ENCODE data around the gene INAFM2.

INAFM2 gene

DNA sequence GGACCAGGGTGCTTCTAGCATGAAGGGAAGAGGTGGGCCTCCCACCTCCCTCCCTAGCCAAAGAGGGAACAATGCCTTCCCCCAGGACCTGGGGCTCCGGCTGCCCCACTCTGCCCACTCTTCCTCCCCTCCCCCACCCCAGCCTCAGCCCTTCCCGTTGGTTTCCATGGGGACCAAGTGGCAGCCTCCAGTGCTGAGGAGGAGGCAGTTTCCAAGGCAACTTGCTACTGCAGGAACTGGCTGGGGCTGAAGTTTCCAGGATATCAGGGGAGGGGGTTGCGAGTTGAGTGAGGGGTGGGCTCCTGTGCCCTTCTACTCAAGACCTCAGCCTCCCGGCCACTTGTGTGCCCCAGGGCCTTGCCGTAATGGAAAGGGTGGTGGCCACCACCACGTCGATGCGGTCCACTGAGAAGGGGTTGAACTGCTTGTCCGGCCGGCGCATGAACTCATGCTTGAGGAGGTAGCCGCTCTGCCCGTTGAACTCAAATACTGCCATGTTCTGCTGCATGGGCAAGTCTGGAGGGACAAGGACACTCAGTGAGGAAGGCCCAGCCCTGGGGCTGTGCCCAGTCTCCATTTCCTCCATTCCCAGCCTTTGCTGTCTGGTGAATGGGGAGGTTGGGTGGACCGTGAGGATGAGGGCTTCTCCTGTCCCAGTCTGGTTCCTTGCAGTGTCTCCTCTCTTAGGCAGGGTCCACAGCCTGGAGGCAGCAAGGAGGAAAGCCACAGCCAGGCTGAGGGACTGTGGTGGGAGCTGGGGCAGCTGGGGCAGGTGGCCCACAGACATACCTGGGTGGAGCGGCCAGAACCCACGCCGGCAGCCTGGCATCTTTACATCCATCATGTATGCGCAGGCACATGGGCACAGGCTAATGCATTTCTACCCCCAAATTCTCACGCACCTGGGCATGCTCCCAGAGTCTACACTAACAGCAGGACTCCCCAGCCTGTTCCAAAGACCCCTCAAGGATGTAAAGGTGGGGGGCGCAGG, 29.3 kb upstream of the INAFM2 start:
- H3K4me3 ChIP-seq (ENCODE audit: low read depth, low read length): no peak overlapping the region
- TF ChIP-seq, protein P1, sequence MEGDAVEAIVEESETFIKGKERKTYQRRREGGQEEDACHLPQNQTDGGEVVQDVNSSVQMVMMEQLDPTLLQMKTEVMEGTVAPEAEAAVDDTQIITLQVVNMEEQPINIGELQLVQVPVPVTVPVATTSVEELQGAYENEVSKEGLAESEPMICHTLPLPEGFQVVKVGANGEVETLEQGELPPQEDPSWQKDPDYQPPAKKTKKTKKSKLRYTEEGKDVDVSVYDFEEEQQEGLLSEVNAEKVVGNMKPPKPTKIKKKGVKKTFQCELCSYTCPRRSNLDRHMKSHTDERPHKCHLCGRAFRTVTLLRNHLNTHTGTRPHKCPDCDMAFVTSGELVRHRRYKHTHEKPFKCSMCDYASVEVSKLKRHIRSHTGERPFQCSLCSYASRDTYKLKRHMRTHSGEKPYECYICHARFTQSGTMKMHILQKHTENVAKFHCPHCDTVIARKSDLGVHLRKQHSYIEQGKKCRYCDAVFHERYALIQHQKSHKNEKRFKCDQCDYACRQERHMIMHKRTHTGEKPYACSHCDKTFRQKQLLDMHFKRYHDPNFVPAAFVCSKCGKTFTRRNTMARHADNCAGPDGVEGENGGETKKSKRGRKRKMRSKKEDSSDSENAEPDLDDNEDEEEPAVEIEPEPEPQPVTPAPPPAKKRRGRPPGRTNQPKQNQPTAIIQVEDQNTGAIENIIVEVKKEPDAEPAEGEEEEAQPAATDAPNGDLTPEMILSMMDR (IDR thresholded peaks at IDR 0.05; ENCODE audit: low read depth, low read length, missing control alignments): no peak
- no peak for DNase-seq (ENCODE audit: low read depth)

DNA sequence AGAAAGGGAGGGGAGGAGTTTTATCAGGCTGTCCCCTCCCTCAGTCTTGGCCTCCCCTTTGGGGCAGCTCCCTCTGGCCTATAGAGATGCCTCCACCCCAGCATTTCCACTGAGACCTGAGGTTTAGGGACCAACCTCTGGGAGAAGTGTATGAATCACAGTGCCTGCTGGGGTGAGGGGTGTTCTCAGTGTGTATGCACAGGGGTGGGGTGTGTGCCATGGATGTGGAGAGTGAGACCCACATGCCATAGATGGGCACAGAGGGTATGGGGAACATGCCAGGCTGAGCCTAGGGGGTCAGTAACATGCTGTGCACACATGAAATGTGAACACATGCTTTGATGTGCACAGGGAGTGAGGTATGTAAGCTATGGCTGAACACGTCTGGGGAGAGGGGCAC, 28.2 kb upstream of the INAFM2 start:
- TF ChIP-seq, protein P1 (IDR thresholded peaks at IDR 0.05; ENCODE audit: low read depth, low read length, missing control alignments): no peak
- no peak overlapping the region for H3K4me3 ChIP-seq (ENCODE audit: low read depth, low read length)
- DNase-seq (ENCODE audit: low read depth): no peak

DNA sequence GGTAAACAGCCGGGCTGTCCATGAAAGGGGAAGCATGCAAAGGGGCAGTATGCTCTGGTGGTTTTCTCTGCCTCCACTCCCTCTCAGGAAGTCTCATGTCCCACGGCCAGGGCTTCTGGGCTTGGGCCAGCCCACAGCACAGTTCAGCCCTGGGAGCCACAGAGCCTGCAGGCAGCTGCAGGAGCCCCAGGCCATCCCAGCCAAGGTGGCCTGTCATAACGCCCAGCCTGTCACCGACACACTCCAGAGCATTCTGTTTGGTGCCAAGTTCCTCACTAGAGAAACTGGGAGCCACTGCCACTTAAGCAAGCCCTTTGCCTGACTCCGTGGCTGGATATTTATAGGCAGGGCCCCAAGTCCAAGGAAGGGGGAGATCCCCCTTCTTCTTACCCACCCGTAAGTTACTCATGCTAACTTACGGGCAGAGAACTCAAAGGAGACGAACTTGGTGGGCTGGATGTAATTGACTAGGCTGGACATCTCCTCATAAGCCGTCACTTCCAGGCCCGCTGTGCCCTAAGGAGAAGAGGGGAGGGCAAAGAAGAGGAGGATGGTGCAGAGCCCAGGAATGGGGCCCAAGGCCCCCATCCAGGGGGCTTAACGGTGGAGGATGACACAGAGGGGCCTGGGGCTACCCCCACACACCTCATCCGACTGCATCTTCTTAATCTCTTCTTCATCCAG, 27.5 kb upstream of the INAFM2 start:
- DNase-seq (ENCODE audit: low read depth): no peak
- no peak overlapping the region for H3K4me3 ChIP-seq (ENCODE audit: low read depth, low read length)
- TF ChIP-seq, protein P1 (IDR thresholded peaks at IDR 0.05; ENCODE audit: low read depth, low read length, missing control alignments): no peak

DNA sequence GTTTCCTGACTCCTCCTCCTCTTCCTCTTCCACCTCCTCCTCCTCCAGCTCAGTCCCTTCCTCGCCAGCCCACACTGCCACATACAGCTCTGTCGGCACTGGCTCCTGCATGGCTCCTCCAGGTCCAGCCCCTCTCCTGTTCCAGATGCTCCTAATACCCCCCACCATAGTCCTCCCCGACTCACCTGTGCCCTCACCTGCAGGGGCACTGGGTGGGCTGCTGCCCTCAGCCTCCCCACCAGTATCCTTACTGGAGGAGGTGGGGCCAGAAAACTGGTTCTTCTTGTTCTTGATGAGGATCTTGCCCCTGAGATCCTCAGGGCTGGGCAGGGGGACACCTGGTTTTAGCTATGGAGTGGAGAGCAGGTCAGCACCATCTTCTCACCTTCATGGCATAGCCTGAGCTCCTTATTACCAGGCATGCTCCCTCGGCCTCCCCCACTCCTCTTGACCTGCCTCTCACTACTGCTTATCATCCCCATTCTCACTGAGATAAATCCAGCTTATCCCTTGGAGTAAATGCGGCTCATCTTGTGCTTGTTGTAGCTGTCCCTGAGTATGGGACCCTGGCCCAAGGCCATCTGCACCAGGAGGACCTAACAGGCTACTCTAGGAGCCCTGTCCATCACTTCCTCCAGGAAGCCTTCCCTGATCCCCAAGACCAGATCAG, 26.8 kb upstream of the INAFM2 start:
- TF ChIP-seq, protein P1 (IDR thresholded peaks at IDR 0.05; ENCODE audit: low read depth, low read length, missing control alignments): no peak
- DNase-seq (ENCODE audit: low read depth): no peak
- H3K4me3 ChIP-seq (ENCODE audit: low read depth, low read length): no peak overlapping the region

DNA sequence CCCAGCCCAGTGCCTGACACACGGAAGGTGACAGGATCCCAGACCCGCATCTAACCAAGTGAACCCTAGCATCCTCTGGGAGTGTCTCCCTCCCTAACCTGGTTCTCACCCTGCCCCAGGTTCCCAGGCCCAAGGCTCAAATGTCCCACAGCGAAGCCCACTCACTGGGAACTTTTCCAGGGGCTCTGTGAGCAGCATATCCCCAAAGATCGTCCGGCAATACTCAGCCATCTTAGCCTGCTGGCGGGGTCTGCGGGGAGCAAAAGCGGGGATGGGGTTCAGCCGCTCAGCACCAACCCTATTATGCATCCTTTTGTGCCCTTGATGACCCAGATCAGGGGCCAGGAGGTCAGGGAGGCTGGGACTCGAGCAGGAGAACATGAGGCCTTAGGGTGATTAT, 26.1 kb upstream of the INAFM2 start:
- no peak for DNase-seq (ENCODE audit: low read depth)
- no peak overlapping the region for H3K4me3 ChIP-seq (ENCODE audit: low read depth, low read length)
- TF ChIP-seq, protein P1 (IDR thresholded peaks at IDR 0.05; ENCODE audit: low read depth, low read length, missing control alignments): no peak

DNA sequence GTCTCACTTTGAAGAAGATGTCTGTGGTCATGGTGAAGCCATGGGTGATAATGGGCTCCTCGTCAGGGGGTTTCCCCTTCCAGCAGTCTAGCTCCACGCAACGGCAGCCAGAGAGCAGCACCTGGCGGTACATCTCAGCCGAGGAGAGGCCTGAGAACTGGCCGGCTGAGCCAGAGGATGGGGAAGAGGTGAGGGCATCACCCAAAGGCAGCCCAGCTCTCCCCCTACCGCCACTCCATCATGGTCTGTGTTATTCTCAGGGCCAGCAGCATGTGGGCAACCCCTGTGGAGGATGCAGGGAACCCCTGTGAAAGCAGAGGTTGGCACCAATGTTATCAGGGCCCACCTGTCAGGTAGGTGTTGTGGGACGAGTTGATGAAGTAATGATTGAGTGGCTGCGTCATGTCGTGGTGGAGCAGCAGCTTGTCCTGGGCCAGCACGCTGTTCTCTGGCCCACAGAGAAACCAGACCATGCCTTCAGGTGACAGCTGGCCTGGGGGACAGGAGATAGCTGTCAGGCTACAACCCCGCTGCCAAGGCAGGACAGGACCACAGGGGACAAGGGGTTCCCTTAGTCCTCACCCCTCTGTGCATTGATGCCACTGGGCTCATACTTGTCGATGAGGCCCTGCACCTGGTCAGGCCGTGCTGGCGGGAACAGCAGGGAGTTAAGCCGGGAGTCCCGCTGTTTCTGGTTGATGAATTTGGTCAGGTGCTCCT, 25.1 kb upstream of the INAFM2 start:
- no peak overlapping the region for H3K4me3 ChIP-seq (ENCODE audit: low read depth, low read length)
- DNase-seq (ENCODE audit: low read depth): no peak
- TF ChIP-seq, protein P1 (IDR thresholded peaks at IDR 0.05; ENCODE audit: low read depth, low read length, missing control alignments): no peak

Data from GM12864 (cell line).